ENCODE data around the gene GOLGA1.
"Not testable (repeated sequence)": the region's sequence is repeated elsewhere in the genome, so short reads cannot be mapped to it uniquely, and the experiment has no call there.

The GOLGA1 gene

DNA sequence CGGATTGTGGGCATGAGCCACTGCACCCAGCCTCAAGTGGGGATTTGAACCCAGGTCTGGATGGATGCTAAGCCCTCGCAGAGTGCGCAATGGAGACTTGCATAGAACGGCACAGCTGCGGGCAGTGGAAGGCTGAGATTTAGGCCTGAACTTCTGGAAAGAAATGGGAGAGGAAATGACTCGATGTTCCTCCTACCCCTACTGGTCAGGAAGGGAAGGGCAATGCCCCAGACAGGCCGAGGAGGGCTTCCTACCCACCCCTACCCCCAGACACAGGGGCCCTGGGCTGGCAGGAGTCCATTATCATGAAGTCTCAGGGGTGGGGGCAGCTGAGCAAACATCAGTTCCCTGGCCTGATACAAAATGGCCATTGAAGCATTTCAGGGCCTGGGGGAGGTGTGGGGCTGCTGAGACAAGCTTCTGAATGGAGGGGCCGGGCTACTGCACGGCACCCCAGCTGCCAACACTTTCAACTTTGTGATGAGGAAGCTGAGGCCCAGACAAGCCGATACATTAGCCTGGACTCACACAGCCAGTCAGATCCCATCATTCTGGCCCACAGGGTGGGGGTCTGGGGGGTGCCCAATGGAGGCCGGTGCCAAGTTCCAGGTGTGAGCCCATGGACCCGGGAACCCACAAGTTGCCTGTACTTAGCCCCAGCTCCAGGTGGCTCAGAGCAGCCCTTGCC, 101.1 kb downstream of the GOLGA1 start:
- no peak for FAIRE-seq
- DNase-seq (ENCODE audit: low spot score) = peak; percentile 30

DNA sequence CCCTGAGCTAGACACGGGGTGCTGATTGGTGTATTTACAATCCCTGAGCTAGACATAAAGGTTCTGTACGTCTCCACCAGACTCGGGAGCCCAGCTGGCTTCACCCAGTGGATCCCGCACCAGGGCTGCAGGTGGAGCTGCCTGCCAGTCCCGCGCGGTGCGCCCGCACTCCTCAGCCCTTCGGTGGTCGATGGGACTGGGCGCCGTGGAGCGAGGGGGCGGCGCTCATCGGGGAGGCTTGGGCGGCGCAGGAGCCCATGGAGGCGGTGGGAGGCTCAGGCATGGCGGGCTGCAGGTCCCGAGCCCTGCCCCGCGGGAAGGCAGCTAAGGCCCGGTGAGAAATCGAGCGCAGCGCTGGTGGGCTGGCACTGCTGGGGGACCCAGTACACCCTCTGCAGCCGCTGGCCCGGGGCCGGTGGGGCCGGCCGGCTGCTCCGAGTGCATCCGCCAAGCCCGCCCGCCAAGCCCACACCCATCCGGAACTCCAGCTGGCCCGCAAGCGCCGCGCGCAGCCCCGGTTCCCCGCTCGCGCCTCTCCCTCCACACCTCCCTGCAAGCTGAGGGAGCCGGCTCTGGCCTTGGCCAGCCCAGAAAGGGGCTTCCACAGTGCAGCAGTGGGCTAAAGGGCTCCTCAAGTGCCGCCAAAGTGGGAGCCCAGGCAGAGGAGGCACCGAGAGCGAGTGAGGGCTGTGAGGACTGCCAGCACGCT, 102.2 kb downstream of the GOLGA1 start:
- not testable (repeated sequence) for DNase-seq (ENCODE audit: low spot score); FAIRE-seq

DNA sequence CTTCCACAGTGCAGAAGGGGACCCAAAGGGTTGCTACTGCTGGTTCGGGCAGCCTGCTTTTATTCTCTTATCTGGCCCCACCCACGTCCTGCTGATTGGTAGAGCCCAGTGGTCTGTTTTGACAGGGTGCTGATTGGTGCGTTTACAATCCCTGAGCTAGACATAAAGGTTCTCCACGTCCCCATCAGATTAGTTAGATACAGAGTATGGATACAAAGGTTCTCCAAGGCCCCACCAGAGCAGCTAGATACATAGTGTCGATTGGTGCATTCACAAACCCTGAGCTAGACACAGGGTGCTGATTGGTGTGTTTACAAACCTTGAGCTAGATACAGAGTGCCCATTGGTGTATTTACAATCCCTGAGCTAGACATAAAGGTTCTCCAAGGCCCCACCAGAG, 102.8 kb downstream of the GOLGA1 start:
- not testable (repeated sequence) for DNase-seq (ENCODE audit: low spot score); FAIRE-seq

DNA sequence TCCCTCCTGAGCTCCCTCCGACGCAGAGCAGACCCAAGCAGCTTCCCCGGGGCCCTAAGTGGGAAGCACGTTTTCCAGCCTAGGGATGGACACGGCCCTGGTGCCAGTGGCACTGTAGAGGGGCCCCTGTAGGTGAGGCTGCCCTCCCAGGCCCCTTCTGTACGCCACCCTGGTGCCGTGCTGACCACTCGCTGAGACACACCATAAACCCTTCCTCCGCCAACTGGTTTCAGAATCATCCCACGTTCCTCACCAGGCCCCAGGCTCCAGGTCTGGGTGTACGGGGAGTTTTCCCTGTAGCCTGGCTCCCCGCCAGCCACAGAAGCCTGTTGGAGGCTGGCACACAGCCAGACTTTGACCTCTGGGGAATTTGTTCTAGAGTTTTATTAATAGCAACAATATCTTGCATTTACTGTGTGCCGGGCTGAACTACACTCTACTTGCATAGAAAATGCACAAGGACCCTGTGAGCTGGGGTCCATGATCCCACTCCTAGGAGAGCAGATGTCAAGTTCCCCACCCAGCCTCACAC, 105.8 kb downstream of the GOLGA1 start:
- no peak for FAIRE-seq

DNA sequence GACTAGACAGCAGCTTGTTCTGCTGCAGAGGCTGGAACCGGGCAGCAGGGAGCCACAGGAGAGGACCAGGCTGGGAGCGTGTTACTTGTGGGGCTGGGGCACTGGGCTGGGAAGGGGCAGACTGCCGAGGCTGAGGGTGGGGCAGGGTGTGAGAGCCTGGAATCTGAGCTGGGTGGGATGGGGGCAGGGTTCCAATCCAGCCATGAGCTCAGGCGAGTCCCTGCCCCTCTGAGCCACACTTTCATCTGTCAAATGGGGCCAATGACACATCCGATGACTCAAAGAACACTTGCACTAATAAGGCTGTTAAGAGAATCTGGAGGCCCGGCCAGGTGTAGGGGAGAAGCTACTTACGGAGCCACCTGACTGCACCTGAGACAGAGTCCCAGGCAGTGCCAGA, 106.3 kb downstream of the GOLGA1 start:
- peak; percentile 84 for DNase-seq (ENCODE audit: low spot score)

More for the DNA sequence above, 105.8 kb downstream of the GOLGA1 start:
- DNase-seq (ENCODE audit: low spot score) = peak; percentile 73

DNA sequence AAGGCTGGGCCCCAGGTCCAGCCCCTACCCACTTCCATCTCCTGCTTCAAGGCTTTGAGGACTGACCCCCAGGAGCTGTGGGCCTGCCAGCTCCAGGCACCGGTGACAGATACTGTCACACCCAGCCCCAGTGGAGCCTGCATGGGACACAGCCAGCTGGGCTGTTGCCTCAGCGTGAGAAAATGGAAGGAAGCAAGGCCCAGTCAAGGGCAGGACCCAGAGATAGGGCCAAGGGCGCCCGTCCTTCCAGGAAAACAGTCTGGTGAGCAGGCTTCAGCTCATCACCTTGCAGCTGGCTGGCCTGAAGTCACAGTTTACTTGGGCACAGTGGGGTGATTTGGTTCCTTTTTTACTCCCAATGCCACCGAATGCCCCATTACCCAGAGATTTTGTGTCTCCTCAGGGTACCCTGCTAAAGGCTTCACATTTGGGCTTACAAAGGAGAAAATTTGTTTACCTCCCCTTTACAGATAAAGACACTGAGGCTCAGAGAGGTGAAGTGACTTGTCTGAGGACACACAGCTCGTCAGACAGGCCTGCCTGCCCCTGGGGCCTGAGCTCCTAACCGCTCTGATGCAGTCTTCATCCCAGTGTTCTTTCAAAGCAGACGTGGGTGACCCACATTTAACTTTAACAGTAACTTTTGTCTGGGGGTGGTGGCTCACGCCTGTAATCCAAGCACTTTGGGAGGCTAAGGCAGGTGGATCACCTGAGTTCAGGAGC, 109.1 kb downstream of the GOLGA1 start:
- no peak for DNase-seq (ENCODE audit: low spot score)
- FAIRE-seq = no peak

More for the DNA sequence above, 106.3 kb downstream of the GOLGA1 start:
- FAIRE-seq = no peak

DNA sequence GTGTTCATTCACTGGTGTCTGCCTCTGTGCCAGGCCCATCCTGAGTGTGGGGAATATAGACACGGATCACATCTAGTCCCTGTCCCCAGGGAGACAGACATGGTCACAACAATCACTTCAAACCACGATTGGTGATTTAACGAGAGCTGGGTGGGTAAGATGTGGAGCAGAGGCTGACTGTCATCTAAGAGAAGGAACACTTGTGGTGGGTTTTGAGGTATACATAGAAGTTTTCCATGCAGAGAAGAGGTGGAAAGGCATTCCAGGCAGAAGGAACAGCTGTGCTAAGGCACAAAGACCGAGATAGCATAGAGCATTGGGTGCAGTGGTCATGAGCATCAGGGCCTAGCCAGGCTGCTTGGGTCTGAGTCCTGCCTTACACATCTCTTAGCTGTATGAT, 110.3 kb downstream of the GOLGA1 start:
- no peak for DNase-seq (ENCODE audit: low spot score)
- FAIRE-seq = no peak

DNA sequence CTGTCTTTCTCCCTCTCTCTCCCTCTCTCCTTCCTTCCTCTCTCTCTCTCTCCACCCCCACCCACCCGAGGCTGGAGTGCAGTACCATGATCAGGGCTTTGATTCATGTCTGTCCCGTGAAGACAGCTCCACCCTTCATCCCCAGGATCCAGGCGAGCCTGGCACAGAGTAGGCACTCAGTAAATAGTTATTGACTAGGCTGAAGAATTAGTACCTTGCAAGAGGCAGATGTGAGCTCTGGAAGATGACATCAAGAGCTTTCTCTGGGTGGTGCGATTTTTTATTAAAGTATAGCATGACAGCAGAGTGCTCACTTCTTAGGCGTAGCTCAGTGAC, 111.6 kb downstream of the GOLGA1 start:
- DNase-seq (ENCODE audit: low spot score) (no peak), FAIRE-seq (no peak)

DNA sequence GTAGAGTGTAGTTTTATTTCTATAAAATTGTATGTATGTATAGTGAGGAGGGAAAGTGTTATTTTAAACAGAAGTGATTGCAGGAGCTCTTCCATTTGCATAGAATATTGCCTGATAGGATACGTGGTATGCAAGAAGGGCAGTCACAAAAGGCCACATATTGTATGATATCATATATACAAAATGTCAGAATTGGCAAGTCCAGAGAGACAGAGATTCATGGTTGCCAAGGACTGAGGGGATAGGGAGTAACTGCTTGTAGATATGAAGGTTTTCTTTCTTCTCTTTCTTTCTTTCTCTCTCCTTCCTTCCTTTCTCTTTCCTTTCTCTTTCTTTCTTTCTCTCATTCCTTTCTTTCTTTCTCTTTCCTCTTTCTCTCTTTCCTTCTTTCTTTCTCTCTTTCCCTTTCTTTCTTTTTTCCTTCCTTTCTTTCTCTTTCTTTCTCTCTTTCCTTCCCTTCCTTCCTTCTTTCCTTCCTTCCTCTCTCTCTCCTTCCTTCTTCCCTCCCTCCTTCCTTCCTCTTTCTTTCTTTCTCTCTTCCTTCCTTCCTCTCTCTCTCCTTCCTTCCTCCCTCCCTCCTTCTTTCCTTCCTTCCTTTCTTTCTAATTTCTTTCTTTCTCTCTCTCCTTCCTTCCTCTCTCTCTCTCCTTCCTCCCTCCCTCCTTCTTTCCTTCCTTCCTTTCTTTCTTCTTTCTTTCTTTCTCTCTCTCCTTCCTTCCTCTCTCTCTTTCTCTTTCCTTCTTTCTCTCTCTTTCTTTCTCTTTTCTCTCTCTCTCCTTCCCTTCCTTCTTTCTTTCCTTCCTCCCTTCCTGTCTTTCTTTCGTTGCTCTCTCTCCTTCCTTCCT, 112.2 kb downstream of the GOLGA1 start:
- DNase-seq (ENCODE audit: low spot score) = no peak
- no peak for FAIRE-seq

Data from urothelium cell line (cell line).